Common myeloid progenitor, CD34-positive (primary cell): ENCODE measurements around the gene EEPD1.

Experiments
- CTCF ChIA-PET: fragments of 350-600 bp; sonication (Branson Sonifier 250); formaldehyde crosslinking; loops from one replicate; lab custom pipeline; 2021; ENCODE audit warnings: antibody characterized with exemption; lab: Charles Lee
- POLR2A ChIA-PET: fragments of 350-600 bp; sonication (Branson Sonifier 250); formaldehyde crosslinking; loops from one replicate; lab custom pipeline; 2021; ENCODE audit warnings: antibody characterized with exemption; lab: Charles Lee
- DNase-seq, 3 donors: peaks; one replicate each; pipeline versions ENCODE4 v3.0.0 to v3.0.0-alpha.2; 2013
- H3K27ac ChIP-seq, 2 experiments: 1 replicate in 1 of 2; 2 replicates in 1 of 2; pipeline ENCODE4 v1.7.0; 2013; ENCODE audit warnings: inconsistent platforms in 2 of 2, low read length in 2 of 2, mild to moderate bottlenecking in 2 of 2, low read depth in 1 of 2, moderate library complexity in 1 of 2; ENCODE audit not compliant: severe bottlenecking in 2 of 2, insufficient read depth in 1 of 2, poor library complexity in 1 of 2
- H3K27me3 ChIP-seq, 5 experiments: replicated peaks in 2 of 5; 1 replicate in 3 of 5; 2 replicates in 2 of 5; pipeline versions ENCODE4 v1.6.1 to v1.7.0; 2013; ENCODE audit warnings: low read length in 4 of 5, mild to moderate bottlenecking in 2 of 5, moderate library complexity in 2 of 5, inconsistent platforms in 1 of 5; ENCODE audit not compliant: insufficient read depth in 5 of 5, control insufficient read depth in 4 of 5
- H3K36me3 ChIP-seq, 4 experiments: 1 replicate in 2 of 4; 2 replicates in 2 of 4; pipeline versions ENCODE4 v1.6.1 to v1.7.0; 2013; ENCODE audit warnings: low read length in 3 of 4, control low read depth in 1 of 4, mild to moderate bottlenecking in 1 of 4; ENCODE audit not compliant: control insufficient read depth in 4 of 4, insufficient read depth in 4 of 4
- H3K4me1 ChIP-seq, 4 experiments: 1 replicate in 3 of 4; 2 replicates in 1 of 4; pipeline versions ENCODE4 v1.6.1 to v1.7.1; 2013; ENCODE audit warnings: low read length in 3 of 4, mild to moderate bottlenecking in 3 of 4, control low read depth in 1 of 4, inconsistent platforms in 1 of 4, moderate library complexity in 1 of 4; ENCODE audit not compliant: control insufficient read depth in 4 of 4, insufficient read depth in 4 of 4; ENCODE audit errors: control extremely low read depth in 1 of 4
- H3K4me3 ChIP-seq, 7 experiments: 1 replicate in 4 of 7; 2 replicates in 3 of 7; pipeline versions ENCODE4 v1.5.1 to v1.7.0; 2013; ENCODE audit warnings: mild to moderate bottlenecking in 7 of 7, low read length in 6 of 7, moderate library complexity in 6 of 7, inconsistent platforms in 2 of 7, low read depth in 2 of 7, control low read depth in 1 of 7; ENCODE audit not compliant: insufficient read depth in 4 of 7, control insufficient read depth in 1 of 7; ENCODE audit errors: extremely low read depth in 1 of 7
- H3K9me3 ChIP-seq, 5 experiments: 1 replicate in 4 of 5; 2 replicates in 1 of 5; pipeline versions ENCODE4 v1.6.1 to v1.7.1; 2013; ENCODE audit warnings: low read length in 4 of 5, mild to moderate bottlenecking in 2 of 5, inconsistent platforms in 1 of 5, low read depth in 1 of 5, moderate library complexity in 1 of 5; ENCODE audit not compliant: control insufficient read depth in 4 of 5, insufficient read depth in 2 of 5; ENCODE audit errors: control extremely low read depth in 1 of 5
- WGBS: methylation state at CpG from one replicate; pipeline ENCODE4 v1.1.5; 2013; ENCODE audit not compliant: insufficient coverage; 5-methylcytosine and 5-hydroxymethylcytosine counted together

The EEPD1 gene

DNA sequence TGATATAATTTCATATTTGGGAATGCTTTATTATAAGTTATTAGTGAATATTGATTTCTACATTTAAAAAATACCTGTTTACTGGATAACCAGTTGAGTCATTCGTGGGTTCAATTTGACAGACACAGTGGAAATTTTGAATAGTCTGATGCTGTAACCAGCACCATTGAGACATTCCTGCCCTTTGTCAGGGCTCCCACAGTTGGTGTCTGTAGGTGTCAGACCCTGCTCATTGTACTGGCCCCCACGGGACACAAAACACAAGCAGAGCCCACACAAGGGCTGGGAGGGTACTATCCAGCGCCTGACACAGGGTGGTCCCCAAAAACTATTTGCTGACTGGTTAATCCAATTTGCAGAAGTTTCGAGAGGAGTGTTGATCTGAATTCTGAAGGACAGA lies 35.9 kb downstream of the EEPD1 start:
- Histone ChIP-seq H3K27ac (no peak overlapping the region), H3K4me1 (peaks cover 11 to 58% (median 27%) of the 10 kb centered on the region in 4 experiments), H3K9me3 (no peaks in the 10 kb centered on the region), H3K27me3 (no peaks in the 10 kb centered on the region), H3K36me3 (no peaks in the 10 kb centered on the region), H3K4me3 (no peak overlapping the region)
- CTCF ChIA-PET = interaction anchor here (1.7 to 2.6 kb wide), 2 partner anchors 9 to 13 kb away, joined by 5 to 14 read pairs; no protein-coding TSS in a partner anchor
- WGBS = 100% methylated on average over 1 of the region's 4 CpGs
- POLR2A ChIA-PET = no interaction called here
- DNase-seq = no peak

DNA sequence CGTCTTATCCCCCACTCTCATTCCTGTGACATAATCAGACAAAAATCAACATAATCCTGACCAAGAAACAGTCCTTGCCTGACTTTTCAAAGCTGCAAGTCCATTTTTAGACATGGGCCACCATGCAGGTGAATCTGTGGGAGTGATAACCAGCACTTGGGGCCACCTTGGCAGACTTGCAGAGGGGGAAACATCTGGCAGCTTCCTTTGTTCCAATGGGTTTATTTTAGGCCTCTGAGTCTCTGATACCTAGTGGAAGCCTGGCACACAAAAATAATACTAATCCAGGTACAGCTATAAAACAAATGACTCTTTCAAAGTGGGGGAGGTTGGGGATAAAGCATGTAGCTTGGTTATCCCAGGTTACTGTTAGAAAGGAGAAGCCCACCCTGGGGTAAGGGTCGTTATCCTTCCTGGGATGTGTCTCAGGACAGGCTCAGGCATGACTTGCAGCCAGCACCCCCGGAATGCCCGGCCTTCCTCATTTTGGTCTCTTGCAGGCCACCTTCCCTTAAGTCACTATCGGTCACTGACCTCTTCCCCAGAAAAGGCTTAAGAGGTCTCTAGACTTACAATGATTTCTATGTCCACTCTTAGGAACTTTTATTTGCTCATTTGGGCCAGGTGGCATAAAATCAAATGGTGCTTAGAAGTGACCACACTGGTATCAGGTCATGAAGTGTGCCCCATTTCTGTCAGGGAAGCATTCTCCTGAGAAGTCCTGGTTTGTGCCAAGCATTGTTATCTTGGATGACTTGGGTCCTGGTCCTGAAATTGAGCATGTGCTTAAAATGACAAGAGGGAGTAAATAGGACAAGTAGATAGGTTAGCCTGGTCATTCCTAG lies 37.6 kb downstream of the EEPD1 start:
- Histone ChIP-seq H3K4me1 (peaks cover 11 to 60% (median 27%) of the 10 kb centered on the region in 4 experiments), H3K4me3 (peak overlapping the region in 1 of 7 experiments; percentile 14), H3K27ac (no peak overlapping the region), H3K9me3 (no peaks in the 10 kb centered on the region), H3K36me3 (peaks cover 0 to 4% (median 0%) of the 10 kb centered on the region in 4 experiments), H3K27me3 (no peaks in the 10 kb centered on the region)
- DNase-seq = peak in 1 of 3 donors; percentile 42
- 82% methylated on average over 5 of the region's 5 CpGs for WGBS
- ChIA-PET POLR2A (no interaction called here), CTCF (interaction anchor here (0.7 to 2.6 kb wide), 7 partner anchors 7 to 99 kb away, joined by 3 to 14 read pairs (median 4); no protein-coding TSS in a partner anchor)

DNA sequence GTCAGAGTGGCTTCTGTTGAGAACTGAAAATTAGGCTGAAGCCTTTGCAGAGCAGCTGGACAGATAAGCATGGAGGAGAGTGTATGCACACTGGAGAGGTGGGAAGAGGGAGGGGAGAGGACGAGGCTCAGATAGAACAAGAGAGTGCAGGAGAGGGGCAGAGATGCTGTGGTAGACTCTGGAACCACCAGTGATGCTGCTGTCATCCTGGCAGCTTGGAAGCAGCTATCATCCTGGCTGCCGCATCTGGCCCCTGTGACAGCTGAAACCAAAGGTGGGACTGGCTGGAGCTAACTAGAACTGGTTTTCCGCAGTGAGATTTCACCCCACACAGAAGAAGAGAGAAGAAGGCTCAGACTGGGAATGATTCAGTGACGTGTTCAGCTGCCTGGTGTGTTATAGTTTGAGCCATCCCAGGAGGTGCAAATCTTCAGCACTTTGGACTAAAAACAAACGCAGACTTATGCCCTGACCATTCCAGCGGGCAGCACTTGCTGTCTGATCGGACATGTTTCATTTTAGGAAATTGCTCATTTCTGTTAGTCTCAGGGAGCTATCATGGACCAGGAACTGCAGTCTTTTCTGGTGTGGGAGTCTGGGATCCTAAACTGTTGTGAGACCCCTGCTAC lies 38.4 kb downstream of the EEPD1 start:
- peaks cover 11 to 60% (median 27%) of the 10 kb centered on the region in 4 experiments for H3K4me1 ChIP-seq
- peaks cover 0 to 4% (median 0%) of the 10 kb centered on the region in 4 experiments for H3K36me3 ChIP-seq
- CTCF ChIA-PET = interaction anchor here (1.1 to 1.9 kb wide), 5 partner anchors 8 to 99 kb away, joined by 3 to 10 read pairs (median 4); no protein-coding TSS in a partner anchor
- H3K27ac ChIP-seq = peak overlapping the region; percentile 38 to 48
- no peak for DNase-seq
- H3K4me3 ChIP-seq = peak overlapping the region in 1 of 7 experiments; percentile 13
- WGBS = 92% methylated on average over 7 of the region's 7 CpGs
- POLR2A ChIA-PET = interaction anchor here (0.6 kb wide), 1 partner anchor 1151 kb away, joined by 3 read pairs; no protein-coding TSS in a partner anchor
- H3K9me3 ChIP-seq = no peaks in the 10 kb centered on the region
- no peaks in the 10 kb centered on the region for H3K27me3 ChIP-seq

DNA sequence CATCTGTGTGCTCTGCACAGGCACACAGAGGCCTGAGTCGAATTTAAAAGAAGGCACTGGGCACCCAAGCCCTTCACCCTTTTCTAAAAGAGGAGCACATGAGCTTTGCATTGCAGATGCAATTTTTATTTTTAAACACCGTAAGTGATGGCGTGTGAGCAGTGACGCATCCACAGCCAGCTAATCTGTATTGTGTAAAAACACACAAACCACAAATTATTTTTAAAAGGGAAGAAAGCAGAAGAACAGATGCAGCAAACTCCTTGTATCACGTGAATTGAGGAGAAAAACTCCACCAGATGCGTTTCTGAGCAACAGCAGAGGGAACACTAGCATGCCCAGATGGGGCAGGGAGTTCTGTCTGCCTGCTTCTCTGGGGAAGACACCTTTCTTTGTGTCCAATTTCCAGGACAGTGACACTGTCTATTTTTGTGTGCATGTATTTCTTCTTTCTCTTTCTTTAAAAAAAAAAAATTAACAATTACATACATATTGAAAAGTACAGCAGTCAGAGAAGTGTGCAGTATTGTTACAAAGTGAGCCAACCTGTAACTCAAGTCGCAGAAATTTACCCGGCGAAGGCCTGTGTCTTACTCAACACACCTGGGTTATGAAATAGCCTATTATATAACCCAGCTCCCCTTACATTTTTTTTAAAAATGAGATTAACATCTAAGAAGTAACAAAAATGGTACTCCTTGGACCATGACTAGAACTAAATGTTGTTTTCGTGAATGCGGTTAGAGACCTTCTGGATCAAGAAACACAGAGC lies 39.2 kb downstream of the EEPD1 start:
- Histone ChIP-seq H3K9me3 (no peaks in the 10 kb centered on the region), H3K27ac (peak overlapping the region; percentile 45 to 48), H3K36me3 (peaks cover 0 to 4% (median 0%) of the 10 kb centered on the region in 4 experiments), H3K27me3 (no peaks in the 10 kb centered on the region), H3K4me3 (peak overlapping the region in 2 of 7 experiments; percentile 13 to 27), H3K4me1 (peaks cover 11 to 58% (median 27%) of the 10 kb centered on the region in 4 experiments)
- DNase-seq = peak; percentile 69 to 94 (median 92)
- ChIA-PET CTCF (interaction anchor here (0.6 to 1.9 kb wide), 6 partner anchors 9 to 150 kb away, joined by 3 to 10 read pairs (median 4); no protein-coding TSS in a partner anchor), POLR2A (interaction anchor here (0.6 kb wide), 1 partner anchor 1151 kb away, joined by 3 read pairs; no protein-coding TSS in a partner anchor)
- WGBS = 56% methylated on average over 9 of the region's 11 CpGs

DNA sequence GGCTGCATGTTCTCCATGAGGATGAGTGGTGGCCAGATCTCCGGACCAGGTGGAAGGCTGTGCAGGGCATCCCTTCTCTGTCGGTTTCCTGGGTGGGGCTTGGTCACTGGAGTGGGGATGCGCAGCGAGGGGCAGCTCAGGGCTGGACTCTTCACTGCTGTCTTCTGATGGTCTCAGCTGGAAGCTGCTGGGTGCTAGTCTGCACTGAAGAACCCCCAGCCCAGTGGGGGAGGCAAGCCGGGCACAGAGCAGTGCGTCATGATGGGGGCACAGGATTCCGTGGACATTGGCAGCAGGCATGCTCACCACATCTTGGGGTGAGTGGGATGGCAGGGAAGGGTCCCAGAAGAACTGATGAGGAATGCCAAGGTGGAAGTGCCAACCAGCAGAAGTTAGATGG lies 39.8 kb downstream of the EEPD1 start:
- no peaks in the 10 kb centered on the region for H3K9me3 ChIP-seq
- peak overlapping the region in 1 of 7 experiments; percentile 27 for H3K4me3 ChIP-seq
- no peak for DNase-seq
- peaks cover 11 to 55% (median 27%) of the 10 kb centered on the region in 4 experiments for H3K4me1 ChIP-seq
- 95% methylated on average over 5 of the region's 7 CpGs for WGBS
- POLR2A ChIA-PET = no interaction called here
- peaks cover 0 to 4% (median 0%) of the 10 kb centered on the region in 4 experiments for H3K36me3 ChIP-seq
- H3K27me3 ChIP-seq = no peaks in the 10 kb centered on the region
- no peak overlapping the region for H3K27ac ChIP-seq
- CTCF ChIA-PET = interaction anchor here (0.6 to 1.9 kb wide), 2 partner anchors 10 to 151 kb away, joined by 3 to 10 read pairs; no protein-coding TSS in a partner anchor

DNA sequence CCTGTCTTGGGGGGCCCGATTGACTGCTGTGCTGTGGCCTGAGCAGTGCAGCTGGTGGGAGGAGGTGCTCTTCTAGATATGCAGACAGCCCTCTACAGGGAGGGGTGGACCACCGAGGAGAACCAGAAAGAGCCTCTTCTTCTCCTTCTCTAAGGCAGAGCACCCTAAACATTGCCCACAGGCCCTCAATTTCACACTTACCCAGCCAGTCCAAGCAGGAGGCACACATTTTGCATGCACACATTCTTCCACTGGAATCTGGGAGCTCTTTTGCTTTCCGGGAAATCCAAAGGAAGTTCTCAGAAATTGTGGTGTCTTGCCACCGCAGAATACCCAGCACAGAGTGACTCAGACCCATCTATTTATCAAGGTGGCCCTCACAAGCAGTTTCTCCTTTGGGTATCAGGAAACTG lies 45.8 kb downstream of the EEPD1 start:
- peak in 1 of 3 donors; percentile 42 for DNase-seq
- 83% methylated on average over 3 of the region's 4 CpGs for WGBS
- H3K9me3 ChIP-seq = no peaks in the 10 kb centered on the region
- no peak overlapping the region for H3K4me3 ChIP-seq
- peaks cover 3 to 58% (median 25%) of the 10 kb centered on the region in 4 experiments for H3K4me1 ChIP-seq
- ChIA-PET CTCF (interaction anchor here (0.9 to 1.9 kb wide), 3 partner anchors 10 to 48 kb away, joined by 3 to 7 read pairs (median 4); no protein-coding TSS in a partner anchor), POLR2A (no interaction called here)
- no peaks in the 10 kb centered on the region for H3K27me3 ChIP-seq
- peaks cover 0 to 4% (median 0%) of the 10 kb centered on the region in 4 experiments for H3K36me3 ChIP-seq
- H3K27ac ChIP-seq = no peak overlapping the region
